ENCODE measurements around the gene SSBP3. TPM values are rescaled to one million over a fixed set of nuclear protein-coding genes. Genes with fewer than 3 reads are reported as not detected.

Gene SSBP3
- total and polyA plus RNA-seq, 2 donors from 2014 or later, result 33.3 to 49.6 TPM

- H3K36me3 ChIP-seq (ENCODE audit: control insufficient read depth in 2 of 3, insufficient read depth in 3 of 3, low read length in 3 of 3), result no peaks in the 10 kb centered on the region
- no peak for FAIRE-seq
- no peak overlapping the region for H3K9ac ChIP-seq (ENCODE audit: low read length in 3 of 3)
- H3K27ac ChIP-seq (ENCODE audit: low read depth in 2 of 2, low read length in 2 of 2), result peak overlapping the region; percentile 20 to 22
- H3K27me3 ChIP-seq (ENCODE audit: control insufficient read depth, insufficient read depth, low read length), result no peaks in the 10 kb centered on the region
- peak in 2 of 5 donors; percentile 55 to 58 for DNase-seq
- H3K9me3 ChIP-seq (ENCODE audit: control insufficient read depth in 2 of 3, insufficient read depth in 1 of 3, low read length in 3 of 3), result no peaks in the 10 kb centered on the region
- peaks cover 6 to 32% (median 15%) of the 10 kb centered on the region in 3 donors for H3K4me1 ChIP-seq (ENCODE audit: control insufficient read depth in 2 of 3, insufficient read depth in 2 of 3, low read depth in 1 of 3, low read length in 3 of 3)
- H3K4me3 ChIP-seq (ENCODE audit: low read length in 3 of 3), result no peak overlapping the region
- intact Hi-C loops (cut with DNase I), result no loop called here
- TF ChIP-seq, protein P1, sequence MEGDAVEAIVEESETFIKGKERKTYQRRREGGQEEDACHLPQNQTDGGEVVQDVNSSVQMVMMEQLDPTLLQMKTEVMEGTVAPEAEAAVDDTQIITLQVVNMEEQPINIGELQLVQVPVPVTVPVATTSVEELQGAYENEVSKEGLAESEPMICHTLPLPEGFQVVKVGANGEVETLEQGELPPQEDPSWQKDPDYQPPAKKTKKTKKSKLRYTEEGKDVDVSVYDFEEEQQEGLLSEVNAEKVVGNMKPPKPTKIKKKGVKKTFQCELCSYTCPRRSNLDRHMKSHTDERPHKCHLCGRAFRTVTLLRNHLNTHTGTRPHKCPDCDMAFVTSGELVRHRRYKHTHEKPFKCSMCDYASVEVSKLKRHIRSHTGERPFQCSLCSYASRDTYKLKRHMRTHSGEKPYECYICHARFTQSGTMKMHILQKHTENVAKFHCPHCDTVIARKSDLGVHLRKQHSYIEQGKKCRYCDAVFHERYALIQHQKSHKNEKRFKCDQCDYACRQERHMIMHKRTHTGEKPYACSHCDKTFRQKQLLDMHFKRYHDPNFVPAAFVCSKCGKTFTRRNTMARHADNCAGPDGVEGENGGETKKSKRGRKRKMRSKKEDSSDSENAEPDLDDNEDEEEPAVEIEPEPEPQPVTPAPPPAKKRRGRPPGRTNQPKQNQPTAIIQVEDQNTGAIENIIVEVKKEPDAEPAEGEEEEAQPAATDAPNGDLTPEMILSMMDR (IDR thresholded peaks at IDR 0.05; ENCODE audit: borderline replicate concordance, extremely low read depth, insufficient read depth), result no peak
These were observed 80.9 kb downstream of the SSBP3 start for GRCh38 chr1:54325284-54325683.

DNA sequence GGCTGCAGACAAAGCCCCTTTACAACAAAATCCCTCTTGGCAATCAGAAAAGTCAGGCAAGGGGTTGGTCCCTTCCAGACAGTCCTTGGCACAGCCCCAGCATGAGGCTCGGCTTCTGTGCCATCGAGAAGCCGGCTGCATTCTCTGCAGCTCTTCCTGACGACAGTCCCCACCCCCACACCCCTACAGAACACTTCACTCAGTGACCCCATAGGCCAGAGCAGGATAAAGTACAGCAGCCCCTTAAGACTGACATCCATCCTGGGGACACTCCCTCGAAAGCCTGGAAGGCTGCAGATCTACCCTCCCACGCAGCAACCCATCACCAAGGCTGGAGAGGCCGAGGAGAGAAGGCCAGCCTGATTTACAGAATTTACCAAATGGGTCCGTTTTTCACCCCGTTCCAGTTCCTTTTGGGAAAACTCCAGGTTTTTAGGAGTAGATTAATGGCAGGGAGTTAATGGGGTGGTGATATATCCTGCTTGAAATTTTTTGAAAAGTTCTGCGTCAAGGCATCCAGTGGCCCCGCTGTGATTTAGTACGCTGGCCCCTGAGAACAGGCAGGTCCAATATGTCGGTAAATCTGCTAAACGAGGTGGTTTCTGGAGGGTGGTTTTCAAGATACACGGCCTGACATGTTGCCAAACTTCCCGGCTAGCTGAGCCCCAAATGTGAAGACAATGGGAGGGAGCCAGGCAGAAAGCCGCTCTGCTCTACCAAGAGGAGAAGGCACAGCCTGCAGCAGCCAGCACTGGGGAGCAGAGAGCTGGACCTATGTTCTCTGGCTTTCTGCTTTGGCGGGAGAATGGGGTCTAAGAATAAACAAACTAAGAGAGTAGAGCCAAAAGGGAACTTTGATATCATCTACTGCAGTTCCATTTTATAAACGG lies 81.7 kb downstream of the SSBP3 start:
- intact Hi-C loops (cut with DNase I), result no loop called here
- FAIRE-seq (no peak), DNase-seq (peak in 4 of 5 donors; percentile 77 to 89 (median 84))
- peak overlapping the region; percentile 20 to 22 for H3K27ac ChIP-seq (ENCODE audit: low read depth in 2 of 2, low read length in 2 of 2)
- no peak overlapping the region for H3K9ac ChIP-seq (ENCODE audit: low read length in 3 of 3)
- H3K4me1 ChIP-seq (ENCODE audit: control insufficient read depth in 2 of 3, insufficient read depth in 2 of 3, low read depth in 1 of 3, low read length in 3 of 3), result peaks cover 6 to 32% (median 15%) of the 10 kb centered on the region in 3 donors
- H3K4me3 ChIP-seq (ENCODE audit: low read length in 3 of 3), result no peak overlapping the region
- H3K9me3 ChIP-seq (ENCODE audit: control insufficient read depth in 2 of 3, insufficient read depth in 1 of 3, low read length in 3 of 3), result no peaks in the 10 kb centered on the region
- no peaks in the 10 kb centered on the region for H3K27me3 ChIP-seq (ENCODE audit: control insufficient read depth, insufficient read depth, low read length)
- TF ChIP-seq, protein P1 (IDR thresholded peaks at IDR 0.05; ENCODE audit: borderline replicate concordance, extremely low read depth, insufficient read depth), result no peak
- H3K36me3 ChIP-seq (ENCODE audit: control insufficient read depth in 2 of 3, insufficient read depth in 3 of 3, low read length in 3 of 3), result no peaks in the 10 kb centered on the region

- DNase-seq (no peak), FAIRE-seq (no peak)
- H3K4me3 ChIP-seq (ENCODE audit: low read length in 3 of 3), result no peak overlapping the region
- H3K9me3 ChIP-seq (ENCODE audit: control insufficient read depth in 2 of 3, insufficient read depth in 1 of 3, low read length in 3 of 3), result no peaks in the 10 kb centered on the region
- no peaks in the 10 kb centered on the region for H3K27me3 ChIP-seq (ENCODE audit: control insufficient read depth, insufficient read depth, low read length)
- H3K36me3 ChIP-seq (ENCODE audit: control insufficient read depth in 2 of 3, insufficient read depth in 3 of 3, low read length in 3 of 3), result no peaks in the 10 kb centered on the region
- H3K4me1 ChIP-seq (ENCODE audit: control insufficient read depth in 2 of 3, insufficient read depth in 2 of 3, low read depth in 1 of 3, low read length in 3 of 3), result peaks cover 6 to 32% (median 11%) of the 10 kb centered on the region in 3 donors
- intact Hi-C loops (cut with DNase I), result no loop called here
- TF ChIP-seq, protein P1 (IDR thresholded peaks at IDR 0.05; ENCODE audit: borderline replicate concordance, extremely low read depth, insufficient read depth), result no peak
- H3K9ac ChIP-seq (ENCODE audit: low read length in 3 of 3), result no peak overlapping the region
- H3K27ac ChIP-seq (ENCODE audit: low read depth in 2 of 2, low read length in 2 of 2), result no peak overlapping the region
These were observed 82.3 kb downstream of the SSBP3 start for GRCh38 chr1:54323921-54324250.
